HCT116 (cell line): ENCODE results near the gene GLP2R.

ENCODE experiments used
- CTCF ChIP-seq, 3 experiments: fragments of 200-600 bp in 1 of 3; sonication (generic) in 1 of 3; IDR thresholded peaks in 2 of 3; conservative IDR thresholded peaks in 1 of 3; 2 replicates each; pipeline ENCODE4 v1.5.1; 2012 to 2017; ENCODE audit warnings: low read depth in 2 of 3, low read length in 2 of 3, antibody characterized with exemption in 1 of 3, borderline replicate concordance in 1 of 3, control low read depth in 1 of 3, mild to moderate bottlenecking in 1 of 3, mixed read lengths in 1 of 3, mixed run types in 1 of 3, moderate library complexity in 1 of 3; ENCODE audit not compliant: insufficient read depth in 1 of 3
- EZH2 ChIP-seq: fragments of 200-600 bp; sonication (generic); IDR thresholded peaks from 2 replicates; pipeline ENCODE4 v1.6.1; 2017; ENCODE audit warnings: antibody characterized with exemption, mixed run types
- MAX ChIP-seq: IDR thresholded peaks from 2 replicates; pipeline ENCODE4 v1.6.1; 2012
- REST ChIP-seq: IDR thresholded peaks from 2 replicates; pipeline ENCODE4 v1.6.1; 2012; ENCODE audit warnings: low read depth
- ZNF274 ChIP-seq: fragments of 200-500 bp; sonication (Bioruptor generic); IDR thresholded peaks from 2 replicates; pipeline ENCODE4 v1.6.1; 2014; ENCODE audit warnings: mild to moderate bottlenecking, low read depth, low read length, inconsistent platforms

- no peak for TF ChIP-seq CTCF (IDR thresholded peaks at IDR 0.05 in 2 of 3, conservative IDR thresholded peaks at IDR 0.05 in 1 of 3; ENCODE audit: borderline replicate concordance in 1 of 3, insufficient read depth in 1 of 3, low read depth in 2 of 3, low read length in 2 of 3)
- TF ChIP-seq ZNF274 = no peak
- no peak for TF ChIP-seq MAX
- no peak for TF ChIP-seq EZH2
- no peak for TF ChIP-seq REST
These were observed 20.0 kb upstream of the GLP2R start for GRCh38 chr17:9805769-9806168.
